Endothelial cell of umbilical vein (primary cell): ENCODE results near the gene CFAP65. TPM values are rescaled to one million over a fixed set of nuclear protein-coding genes. Genes with fewer than 3 reads are reported as not detected.

ENCODE experiments used
- BruUV-seq: library from RNA; stranded (reverse); fragments of 400-500 nt; replicated peaks from 2 replicates; lab custom pipeline; 2021; lab: Mats Ljungman, UMichigan
- CTCF ChIA-PET: fragments of 300-600, 350-600 bp; sonication (Branson Sonifier 250); formaldehyde crosslinking; loops from one replicate; lab custom pipeline; 2021; ENCODE audit warnings: antibody characterized with exemption, inconsistent platforms; lab: Charles Lee
- POLR2A ChIA-PET: fragments of 300-600, 350-600 bp; sonication (Branson Sonifier 250); formaldehyde crosslinking; loops from one replicate; lab custom pipeline; 2021; ENCODE audit warnings: antibody characterized with exemption, inconsistent platforms; lab: Charles Lee
- DNase-seq: peaks from one replicate; pipeline ENCODE4 v3.0.0-alpha.2; 2011; ENCODE audit warnings: low read depth, low spot score
- FAIRE-seq: peaks from 2 replicates; lab custom pipeline; 2011; peaks lifted over from hg19 to GRCh38; lab: Jason Lieb, UNC
- H2AFZ ChIP-seq: 2 replicates; pipeline ENCODE4 v1.6.0; 2012; ENCODE audit warnings: low read depth, low read length, control low read depth, inconsistent platforms
- H3K27ac ChIP-seq: 2 replicates; pipeline ENCODE4 v1.5.1; 2011; ENCODE audit warnings: low read depth, mild to moderate bottlenecking, control low read depth, low read length, moderate library complexity; ENCODE audit not compliant: insufficient read depth
- H3K27me3 ChIP-seq, 2 experiments: 2 replicates each; pipeline versions ENCODE4 v1.6.0 to v1.6.1; 2011; ENCODE audit warnings: low read length in 2 of 2, mixed read lengths in 1 of 2; ENCODE audit not compliant: control insufficient read depth in 2 of 2, insufficient read depth in 2 of 2
- H3K36me3 ChIP-seq, 2 experiments: 2 replicates in 1 of 2; 3 replicates in 1 of 2; pipeline ENCODE4 v1.5.1; 2011; ENCODE audit warnings: low read length in 2 of 2, mild to moderate bottlenecking in 1 of 2, moderate library complexity in 1 of 2; ENCODE audit not compliant: control insufficient read depth in 2 of 2, insufficient read depth in 2 of 2; ENCODE audit errors: extremely low read depth in 1 of 2
- H3K4me1 ChIP-seq: 3 replicates; pipeline ENCODE4 v1.5.1; 2011; ENCODE audit warnings: mild to moderate bottlenecking, low read length; ENCODE audit not compliant: control insufficient read depth, insufficient read depth; ENCODE audit errors: extremely low read depth
- H3K4me2 ChIP-seq: 2 replicates; pipeline ENCODE4 v1.6.1; 2011; ENCODE audit warnings: low read length, control low read depth, mixed read lengths; ENCODE audit not compliant: insufficient read depth
- H3K4me3 ChIP-seq, 3 experiments: fragments of 200-600 bp in 1 of 3; sonication (generic), shearing (Covaris generic) in 1 of 3; replicated peaks in 1 of 3; 2 replicates each; pipeline ENCODE4 v1.5.1; 2011 to 2016; ENCODE audit warnings: control low read depth in 3 of 3, low read length in 3 of 3, mild to moderate bottlenecking in 2 of 3, inconsistent platforms in 1 of 3, low read depth in 1 of 3, moderate library complexity in 1 of 3; ENCODE audit not compliant: insufficient read depth in 1 of 3
- H3K79me2 ChIP-seq: 2 replicates; pipeline ENCODE4 v1.6.0; 2012; ENCODE audit warnings: low read length, inconsistent platforms; ENCODE audit not compliant: control insufficient read depth, insufficient read depth
- H3K9ac ChIP-seq: replicated peaks from 2 replicates; pipeline ENCODE3; 2011; ENCODE audit warnings: low read length, control low read depth; ENCODE audit not compliant: insufficient read depth; ENCODE audit errors: extremely low read depth
- H3K9me1 ChIP-seq: replicated peaks from 3 replicates; pipeline ENCODE4 v1.6.0; 2011; ENCODE audit warnings: mild to moderate bottlenecking, low read length; ENCODE audit not compliant: control insufficient read depth, insufficient read depth; ENCODE audit errors: extremely low read depth
- H3K9me3 ChIP-seq: replicated peaks from 2 replicates; pipeline ENCODE4 v1.5.1; 2012; ENCODE audit warnings: low read length, inconsistent platforms; ENCODE audit not compliant: control insufficient read depth, insufficient read depth
- H4K20me1 ChIP-seq: replicated peaks from 2 replicates; pipeline ENCODE3; 2011; ENCODE audit warnings: mild to moderate bottlenecking, low read length; ENCODE audit not compliant: control insufficient read depth, insufficient read depth; ENCODE audit errors: extremely low read depth
- EZH2 ChIP-seq: IDR thresholded peaks from 2 replicates; pipeline ENCODE4 v1.6.1; 2012; ENCODE audit warnings: borderline replicate concordance, low read depth, mild to moderate bottlenecking, moderate library complexity, low read length, inconsistent platforms; ENCODE audit not compliant: severe bottlenecking
- FOS ChIP-seq: IDR thresholded peaks from 2 replicates; pipeline ENCODE4 v1.6.1; 2011; ENCODE audit warnings: mild to moderate bottlenecking, low read length, moderate library complexity, borderline replicate concordance; ENCODE audit not compliant: insufficient read depth
- GATA2 ChIP-seq: IDR thresholded peaks from 2 replicates; pipeline ENCODE4 v1.7.0; 2011; ENCODE audit warnings: low read depth, mild to moderate bottlenecking, moderate library complexity, mixed read lengths, low read length; ENCODE audit not compliant: insufficient read length, insufficient read depth
- JUN ChIP-seq: IDR thresholded peaks from 2 replicates; pipeline ENCODE4 v1.6.1; 2011; ENCODE audit warnings: borderline replicate concordance, low read depth; ENCODE audit not compliant: insufficient read length, insufficient read depth
- MYC ChIP-seq: IDR thresholded peaks from one replicate; pipeline ENCODE4 v1.6.1; 2011; ENCODE audit warnings: mild to moderate bottlenecking, low read depth, low read length
- POLR2A ChIP-seq: IDR thresholded peaks from 2 replicates; pipeline ENCODE4 v1.6.1; 2012; ENCODE audit warnings: low read depth, mild to moderate bottlenecking, control low read depth, low read length
- POLR2AphosphoS5 ChIP-seq: IDR thresholded peaks from 2 replicates; pipeline ENCODE4 v1.6.1; 2012; ENCODE audit warnings: low read depth, mild to moderate bottlenecking, control low read depth, low read length, moderate library complexity; ENCODE audit not compliant: insufficient read depth
- dilution Hi-C: fragments of 300-500 bp; cut with MboI; formaldehyde crosslinking; loops from one replicate; pipeline ENCODE4 v1.15.0; 2019; ENCODE audit warnings: low sequenced_read_pairs; ENCODE audit not compliant: extremely low pct_ligation_motif_present
- intact Hi-C: fragments of 100-400 bp; cut with micrococcal nuclease; formaldehyde crosslinking; loops from one replicate; pipeline ENCODE4 v1.10.0; 2022
- polyA plus RNA-seq, 4 experiments: library from polyadenylated mRNA; depleted of rRNA in 3 of 4; stranded (reverse) in 3 of 4; unstranded in 1 of 4; fragments of >200 nt; gene quantifications; 2 replicates each; pipeline versions ENCODE4 v1.2.1 to v1.2.3, GENCODE V29; 2011 to 2012; ENCODE audit warnings: missing spikeins in 1 of 4
- total RNA-seq: library from RNA; stranded (reverse); gene quantifications from 2 replicates; pipeline ENCODE4 v1.2.3, GENCODE V29; 2021
- TF ChIP-seq, protein P1 (sequence below): IDR thresholded peaks from 2 replicates; pipeline ENCODE4 v1.6.1; 2011; ENCODE audit not compliant: insufficient read depth, insufficient read length
- TF ChIP-seq, protein P2 (sequence below), 2 donors: IDR thresholded peaks; 1 replicate in 1 of 2; 2 replicates in 1 of 2; pipeline ENCODE4 v1.5.1; 2011; ENCODE audit warnings: low read length in 2 of 2, mild to moderate bottlenecking in 2 of 2, moderate library complexity in 2 of 2, control low read depth in 1 of 2, inconsistent platforms in 1 of 2, low read depth in 1 of 2; ENCODE audit not compliant: insufficient read depth in 1 of 2; ENCODE audit errors: extremely low read depth in 1 of 2

Gene CFAP65
- total and polyA plus RNA-seq, 2 donors (not counting 3 experiments of a cell fraction or from before 2014, with no cell fraction given) = 0.03 TPM; not detected in 1

DNA sequence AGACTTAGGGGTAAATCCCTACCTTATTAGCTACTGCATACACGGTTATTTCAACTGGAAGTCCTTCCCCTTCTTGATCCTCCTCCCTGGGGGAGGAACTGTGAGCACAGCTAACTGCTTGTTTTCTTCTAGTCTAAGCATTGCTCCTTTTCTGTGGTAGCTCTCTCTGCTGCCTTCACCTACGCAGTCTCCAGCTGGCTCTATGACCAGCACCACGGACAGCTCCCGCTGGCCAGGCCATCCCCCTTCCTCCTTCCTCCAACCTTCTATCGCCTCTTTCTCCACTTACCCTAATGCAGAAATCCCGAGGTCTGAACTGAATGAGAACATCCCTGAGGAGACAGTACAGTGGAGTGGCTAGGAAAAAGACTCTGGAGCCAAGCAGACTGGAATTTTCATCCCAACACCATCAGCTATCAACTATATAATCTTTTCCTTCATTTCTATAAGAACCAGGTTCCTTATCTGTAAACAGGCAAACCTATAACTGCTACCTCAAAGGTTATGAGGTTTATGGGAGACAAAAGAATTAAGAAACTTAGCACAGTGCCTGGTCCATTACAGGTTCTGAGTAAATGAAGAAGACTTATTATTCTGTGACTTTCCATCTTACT lies 4.7 kb upstream of the CFAP65 start:
- H3K9ac ChIP-seq = no peak overlapping the region
- no peak for FAIRE-seq
- H3K79me2 ChIP-seq = no peaks in the 10 kb centered on the region
- H3K4me3 ChIP-seq = no peak overlapping the region
- no peaks in the 10 kb centered on the region for H3K9me3 ChIP-seq
- no TSS peak for BruUV-seq
- no peaks in the 10 kb centered on the region for H3K4me1 ChIP-seq
- CTCF ChIA-PET = interaction anchor here (0.6 to 3.4 kb wide), 11 partner anchors 8 to 109 kb away, joined by 3 to 28 read pairs (median 4); partner anchors contain the start of gene CDK5R2
- no peak overlapping the region for H3K4me2 ChIP-seq
- TF ChIP-seq, protein P1, sequence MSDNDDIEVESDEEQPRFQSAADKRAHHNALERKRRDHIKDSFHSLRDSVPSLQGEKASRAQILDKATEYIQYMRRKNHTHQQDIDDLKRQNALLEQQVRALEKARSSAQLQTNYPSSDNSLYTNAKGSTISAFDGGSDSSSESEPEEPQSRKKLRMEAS = no peak
- no peak for TF ChIP-seq JUN
- no peak for TF ChIP-seq MYC
- no peak for TF ChIP-seq EZH2
- TF ChIP-seq, protein P2, sequence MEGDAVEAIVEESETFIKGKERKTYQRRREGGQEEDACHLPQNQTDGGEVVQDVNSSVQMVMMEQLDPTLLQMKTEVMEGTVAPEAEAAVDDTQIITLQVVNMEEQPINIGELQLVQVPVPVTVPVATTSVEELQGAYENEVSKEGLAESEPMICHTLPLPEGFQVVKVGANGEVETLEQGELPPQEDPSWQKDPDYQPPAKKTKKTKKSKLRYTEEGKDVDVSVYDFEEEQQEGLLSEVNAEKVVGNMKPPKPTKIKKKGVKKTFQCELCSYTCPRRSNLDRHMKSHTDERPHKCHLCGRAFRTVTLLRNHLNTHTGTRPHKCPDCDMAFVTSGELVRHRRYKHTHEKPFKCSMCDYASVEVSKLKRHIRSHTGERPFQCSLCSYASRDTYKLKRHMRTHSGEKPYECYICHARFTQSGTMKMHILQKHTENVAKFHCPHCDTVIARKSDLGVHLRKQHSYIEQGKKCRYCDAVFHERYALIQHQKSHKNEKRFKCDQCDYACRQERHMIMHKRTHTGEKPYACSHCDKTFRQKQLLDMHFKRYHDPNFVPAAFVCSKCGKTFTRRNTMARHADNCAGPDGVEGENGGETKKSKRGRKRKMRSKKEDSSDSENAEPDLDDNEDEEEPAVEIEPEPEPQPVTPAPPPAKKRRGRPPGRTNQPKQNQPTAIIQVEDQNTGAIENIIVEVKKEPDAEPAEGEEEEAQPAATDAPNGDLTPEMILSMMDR (IDR thresholded peaks at IDR 0.05; ENCODE audit: extremely low read depth in 1 of 2, insufficient read depth in 1 of 2, low read depth in 1 of 2, low read length in 2 of 2) = no peak
- no peak for TF ChIP-seq POLR2A
- no peak for TF ChIP-seq GATA2
- TF ChIP-seq FOS = no peak
- TF ChIP-seq POLR2AphosphoS5 = no peak
- intact Hi-C loops = no loop called here
- H3K9me1 ChIP-seq = no peaks in the 10 kb centered on the region
- H3K36me3 ChIP-seq = no peaks in the 10 kb centered on the region
- H2AFZ ChIP-seq = no peak overlapping the region
- POLR2A ChIA-PET = no interaction called here
- dilution Hi-C loops = no loop called here
- H3K27ac ChIP-seq = no peak overlapping the region
- no peaks in the 10 kb centered on the region for H4K20me1 ChIP-seq
- DNase-seq = peak; percentile 39
- peaks cover 9 to 16% of the 10 kb centered on the region in 2 experiments for H3K27me3 ChIP-seq
